T1000 (cell line): Measurements from ENCODE around the gene CACNA2D3.

Experiments used
- DNase-seq: peaks from one replicate; lab custom pipeline; 2025; ENCODE audit warnings: mixed read lengths; lab: John Stamatoyannopoulos, UW

Gene CACNA2D3

GRCh38 chr3:54127499-54128056 lies 5.2 kb downstream of the CACNA2D3 start:
- no peak for DNase-seq

- no peak for DNase-seq
Measured at GRCh38 chr3:54131026-54131605, 8.8 kb downstream of the CACNA2D3 start.

GRCh38 chr3:54131890-54132289 lies 9.5 kb downstream of the CACNA2D3 start:
- DNase-seq: no peak

GRCh38 chr3:54132685-54133084 lies 10.3 kb downstream of the CACNA2D3 start:
- no peak for DNase-seq

GRCh38 chr3:54133196-54133595 lies 10.8 kb downstream of the CACNA2D3 start:
- no peak for DNase-seq

- no peak for DNase-seq
Measured at GRCh38 chr3:54134155-54134554, 11.8 kb downstream of the CACNA2D3 start.

- no peak for DNase-seq
Measured at GRCh38 chr3:54134713-54135112, 12.4 kb downstream of the CACNA2D3 start.

- DNase-seq: no peak
Measured at GRCh38 chr3:54137311-54137710, 15.0 kb downstream of the CACNA2D3 start.

GRCh38 chr3:54138937-54139547 lies 16.7 kb downstream of the CACNA2D3 start:
- no peak for DNase-seq

- DNase-seq: no peak
Measured at GRCh38 chr3:54139630-54140029, 17.3 kb downstream of the CACNA2D3 start.

GRCh38 chr3:54144284-54144683 lies 21.9 kb downstream of the CACNA2D3 start:
- no peak for DNase-seq

GRCh38 chr3:54146506-54147239 lies 24.3 kb downstream of the CACNA2D3 start:
- DNase-seq: no peak

GRCh38 chr3:54150864-54151467 lies 28.6 kb downstream of the CACNA2D3 start:
- DNase-seq: no peak

GRCh38 chr3:54153477-54153876 lies 31.1 kb downstream of the CACNA2D3 start:
- no peak for DNase-seq

GRCh38 chr3:54157860-54158259 lies 35.5 kb downstream of the CACNA2D3 start:
- DNase-seq: no peak

- DNase-seq: no peak
Measured at GRCh38 chr3:54159917-54160316, 37.6 kb downstream of the CACNA2D3 start.

GRCh38 chr3:54163441-54163840 lies 41.1 kb downstream of the CACNA2D3 start:
- DNase-seq: no peak

- DNase-seq: no peak
Measured at GRCh38 chr3:54164192-54164975, 42.0 kb downstream of the CACNA2D3 start.

- DNase-seq: no peak
Measured at GRCh38 chr3:54165865-54166264, 43.5 kb downstream of the CACNA2D3 start.

- DNase-seq: no peak
Measured at GRCh38 chr3:54167999-54168398, 45.6 kb downstream of the CACNA2D3 start.

- no peak for DNase-seq
Measured at GRCh38 chr3:54168451-54168850, 46.1 kb downstream of the CACNA2D3 start.

- DNase-seq: no peak
Measured at GRCh38 chr3:54169524-54169923, 47.2 kb downstream of the CACNA2D3 start.
